ENCODE data around the gene COL28A1.
"Not testable (repeated sequence)": the region's sequence is repeated elsewhere in the genome, so short reads cannot be mapped to it uniquely, and the experiment has no call there.

Gene COL28A1

GRCh38 chr7:7408001-7408770 lies 127.5 kb downstream of the COL28A1 start:
- no peak for DNase-seq

- no peak for DNase-seq
Measured at GRCh38 chr7:7405461-7405860, 130.2 kb downstream of the COL28A1 start.

GRCh38 chr7:7399707-7400106 lies 136.0 kb downstream of the COL28A1 start:
- DNase-seq = no peak

- no peak for DNase-seq
Measured at GRCh38 chr7:7395785-7396184, 139.9 kb downstream of the COL28A1 start.

- DNase-seq = not testable (repeated sequence)
Measured at GRCh38 chr7:7388164-7388563, 147.5 kb downstream of the COL28A1 start.

GRCh38 chr7:7385421-7385820 lies 150.3 kb downstream of the COL28A1 start:
- no peak for DNase-seq

GRCh38 chr7:7384228-7384627 lies 151.4 kb downstream of the COL28A1 start:
- DNase-seq = no peak

GRCh38 chr7:7375538-7375937 lies 160.1 kb downstream of the COL28A1 start:
- DNase-seq = no peak

- no peak for DNase-seq
Measured at GRCh38 chr7:7370076-7370475, 165.6 kb downstream of the COL28A1 start.

GRCh38 chr7:7369134-7369533 lies 166.5 kb downstream of the COL28A1 start:
- DNase-seq = no peak

GRCh38 chr7:7354674-7355073 lies 181.0 kb downstream of the COL28A1 start:
- no peak for DNase-seq

GRCh38 chr7:7352845-7353244 lies 182.8 kb downstream of the COL28A1 start:
- no peak for DNase-seq

- no peak for DNase-seq
Measured at GRCh38 chr7:7351832-7352231, 183.8 kb downstream of the COL28A1 start.

GRCh38 chr7:7351156-7351555 lies 184.5 kb downstream of the COL28A1 start:
- no peak for DNase-seq

GRCh38 chr7:7349156-7349555 lies 186.5 kb downstream of the COL28A1 start:
- DNase-seq = no peak

- DNase-seq = no peak
Measured at GRCh38 chr7:7347045-7347444, 188.6 kb downstream of the COL28A1 start.

GRCh38 chr7:7344583-7344982 lies 191.1 kb downstream of the COL28A1 start:
- DNase-seq = no peak

- no peak for DNase-seq
Measured at GRCh38 chr7:7335909-7336308, 199.8 kb downstream of the COL28A1 start.

GRCh38 chr7:7335215-7335614 lies 200.5 kb downstream of the COL28A1 start:
- no peak for DNase-seq

GRCh38 chr7:7333610-7334009 lies 202.1 kb downstream of the COL28A1 start:
- no peak for DNase-seq

- no peak for DNase-seq
Measured at GRCh38 chr7:7331523-7331922, 204.2 kb downstream of the COL28A1 start.

GRCh38 chr7:7330997-7331396 lies 204.7 kb downstream of the COL28A1 start:
- no peak for DNase-seq

GRCh38 chr7:7329326-7329725 lies 206.3 kb downstream of the COL28A1 start:
- no peak for DNase-seq

GRCh38 chr7:7327423-7327822 lies 208.2 kb downstream of the COL28A1 start:
- no peak for DNase-seq

GRCh38 chr7:7324698-7325097 lies 211.0 kb downstream of the COL28A1 start:
- DNase-seq = no peak

Data from NCI-H1048 (cell line).